ENCODE measurements around the gene WSCD1.

DNA sequence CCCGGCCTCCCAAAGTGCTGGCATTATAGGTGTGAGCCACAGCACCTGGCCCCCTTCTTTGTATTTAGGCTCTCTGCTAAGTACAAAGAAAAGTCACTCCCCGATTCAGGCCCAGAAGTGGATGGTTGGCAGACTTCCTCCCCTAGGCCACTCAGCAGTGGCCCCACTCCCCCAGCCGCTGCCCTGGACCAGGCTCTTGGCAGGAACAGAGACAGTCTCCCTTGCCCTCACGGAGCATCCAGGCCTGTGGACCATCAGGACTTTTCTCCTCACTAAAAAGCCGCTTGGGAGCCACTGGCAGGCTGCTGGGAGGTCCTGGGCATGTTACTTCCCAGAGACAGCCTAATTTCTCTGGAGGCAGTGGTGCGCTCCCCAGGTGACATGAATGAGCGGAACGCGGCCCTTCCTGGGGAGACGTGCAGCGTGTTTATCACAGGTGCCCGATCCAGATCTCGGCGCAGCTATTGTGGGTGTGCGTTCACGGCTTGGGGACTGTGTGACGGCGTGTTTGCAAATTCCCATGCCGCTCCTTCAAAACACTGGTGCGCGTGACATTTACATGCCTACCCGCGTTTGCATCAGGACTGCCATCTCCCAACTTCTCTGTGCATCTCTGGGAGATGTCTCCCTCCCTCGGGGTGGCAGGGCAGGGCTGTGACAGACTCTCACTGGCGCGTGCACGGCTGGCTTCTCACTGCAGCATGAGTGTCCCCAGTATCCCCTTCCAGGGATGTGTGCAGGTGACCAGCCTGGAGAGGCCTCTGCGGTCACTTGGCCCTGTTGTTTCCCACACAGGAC lies 16.6 kb downstream of the WSCD1 start:
- TF ChIP-seq EP300 (IDR thresholded peaks at IDR 0.05) (no peak), POLR2AphosphoS5 (IDR thresholded peaks at IDR 0.05) (no peak)
- TF ChIP-seq, protein P1, sequence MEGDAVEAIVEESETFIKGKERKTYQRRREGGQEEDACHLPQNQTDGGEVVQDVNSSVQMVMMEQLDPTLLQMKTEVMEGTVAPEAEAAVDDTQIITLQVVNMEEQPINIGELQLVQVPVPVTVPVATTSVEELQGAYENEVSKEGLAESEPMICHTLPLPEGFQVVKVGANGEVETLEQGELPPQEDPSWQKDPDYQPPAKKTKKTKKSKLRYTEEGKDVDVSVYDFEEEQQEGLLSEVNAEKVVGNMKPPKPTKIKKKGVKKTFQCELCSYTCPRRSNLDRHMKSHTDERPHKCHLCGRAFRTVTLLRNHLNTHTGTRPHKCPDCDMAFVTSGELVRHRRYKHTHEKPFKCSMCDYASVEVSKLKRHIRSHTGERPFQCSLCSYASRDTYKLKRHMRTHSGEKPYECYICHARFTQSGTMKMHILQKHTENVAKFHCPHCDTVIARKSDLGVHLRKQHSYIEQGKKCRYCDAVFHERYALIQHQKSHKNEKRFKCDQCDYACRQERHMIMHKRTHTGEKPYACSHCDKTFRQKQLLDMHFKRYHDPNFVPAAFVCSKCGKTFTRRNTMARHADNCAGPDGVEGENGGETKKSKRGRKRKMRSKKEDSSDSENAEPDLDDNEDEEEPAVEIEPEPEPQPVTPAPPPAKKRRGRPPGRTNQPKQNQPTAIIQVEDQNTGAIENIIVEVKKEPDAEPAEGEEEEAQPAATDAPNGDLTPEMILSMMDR (IDR thresholded peaks at IDR 0.05), result no peak
